ENCODE results near the gene MAN2B2.

DNA sequence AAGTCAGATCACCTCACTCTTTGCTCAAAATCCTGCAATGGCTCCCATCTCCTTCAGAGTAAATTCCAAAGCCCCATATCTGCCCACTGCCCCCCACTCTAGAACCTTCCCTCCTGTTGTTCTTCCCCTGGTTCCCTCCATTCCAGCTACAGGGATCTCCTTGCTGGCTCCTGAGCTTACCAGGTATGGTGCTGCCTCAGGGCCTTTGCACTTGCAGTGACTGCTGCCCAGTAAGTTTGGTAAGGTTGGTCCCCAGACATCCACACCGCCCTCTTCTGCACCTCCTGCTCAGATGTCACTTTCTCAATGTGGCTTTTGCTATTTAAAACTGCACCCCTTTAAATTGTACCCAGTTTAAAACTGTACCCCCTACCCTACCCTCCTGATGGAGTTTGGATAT, 7.8 kb upstream of the MAN2B2 start:
- TF ChIP-seq, protein P1, sequence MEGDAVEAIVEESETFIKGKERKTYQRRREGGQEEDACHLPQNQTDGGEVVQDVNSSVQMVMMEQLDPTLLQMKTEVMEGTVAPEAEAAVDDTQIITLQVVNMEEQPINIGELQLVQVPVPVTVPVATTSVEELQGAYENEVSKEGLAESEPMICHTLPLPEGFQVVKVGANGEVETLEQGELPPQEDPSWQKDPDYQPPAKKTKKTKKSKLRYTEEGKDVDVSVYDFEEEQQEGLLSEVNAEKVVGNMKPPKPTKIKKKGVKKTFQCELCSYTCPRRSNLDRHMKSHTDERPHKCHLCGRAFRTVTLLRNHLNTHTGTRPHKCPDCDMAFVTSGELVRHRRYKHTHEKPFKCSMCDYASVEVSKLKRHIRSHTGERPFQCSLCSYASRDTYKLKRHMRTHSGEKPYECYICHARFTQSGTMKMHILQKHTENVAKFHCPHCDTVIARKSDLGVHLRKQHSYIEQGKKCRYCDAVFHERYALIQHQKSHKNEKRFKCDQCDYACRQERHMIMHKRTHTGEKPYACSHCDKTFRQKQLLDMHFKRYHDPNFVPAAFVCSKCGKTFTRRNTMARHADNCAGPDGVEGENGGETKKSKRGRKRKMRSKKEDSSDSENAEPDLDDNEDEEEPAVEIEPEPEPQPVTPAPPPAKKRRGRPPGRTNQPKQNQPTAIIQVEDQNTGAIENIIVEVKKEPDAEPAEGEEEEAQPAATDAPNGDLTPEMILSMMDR (IDR thresholded peaks at IDR 0.05; ENCODE audit: low read depth, low read length) = no peak
- TF ChIP-seq EZH2phosphoT487 (IDR thresholded peaks at IDR 0.05; ENCODE audit: low read depth) = no peak
